GM19238 (cell line): ENCODE results near the gene ZNF618.
"Not testable (repeated sequence)": the region's sequence is repeated elsewhere in the genome, so short reads cannot be mapped to it uniquely, and the experiment has no call there.

Experiments used
- DNase-seq: peaks from one replicate; pipeline ENCODE4 v3.0.0; 2011; ENCODE audit warnings: low spot score; ENCODE audit not compliant: insufficient read length

Gene ZNF618

DNA sequence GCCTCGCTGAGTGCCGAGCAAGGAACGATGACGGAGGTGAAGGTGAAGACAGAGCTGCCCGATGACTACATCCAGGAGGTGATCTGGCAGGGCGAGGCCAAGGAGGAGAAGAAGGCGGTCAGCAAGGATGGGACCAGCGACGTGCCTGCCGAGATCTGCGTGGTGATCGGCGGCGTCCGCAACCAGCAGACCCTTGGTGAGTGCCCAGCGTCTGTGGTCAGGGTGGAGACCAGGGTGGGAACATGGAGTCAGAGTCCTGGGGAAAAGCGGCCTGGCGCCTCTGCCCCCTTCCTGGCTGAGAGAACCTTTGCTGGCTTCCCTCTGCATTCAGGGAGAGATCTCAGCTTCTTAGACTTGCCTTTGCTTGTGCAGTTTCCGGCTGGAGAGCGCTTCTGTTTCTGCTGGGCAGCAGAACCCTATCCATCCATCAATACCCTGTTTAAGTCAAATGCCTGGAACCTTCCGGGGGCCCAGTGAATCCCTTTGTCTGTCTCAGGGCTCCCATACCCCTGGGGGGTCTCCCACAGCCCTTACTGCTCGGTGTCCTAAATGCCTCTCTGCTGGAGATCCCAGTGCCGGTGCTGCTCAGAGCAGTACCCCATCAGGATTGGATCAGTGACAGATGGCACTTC lies 112.4 kb downstream of the ZNF618 start:
- DNase-seq = no peak

DNA sequence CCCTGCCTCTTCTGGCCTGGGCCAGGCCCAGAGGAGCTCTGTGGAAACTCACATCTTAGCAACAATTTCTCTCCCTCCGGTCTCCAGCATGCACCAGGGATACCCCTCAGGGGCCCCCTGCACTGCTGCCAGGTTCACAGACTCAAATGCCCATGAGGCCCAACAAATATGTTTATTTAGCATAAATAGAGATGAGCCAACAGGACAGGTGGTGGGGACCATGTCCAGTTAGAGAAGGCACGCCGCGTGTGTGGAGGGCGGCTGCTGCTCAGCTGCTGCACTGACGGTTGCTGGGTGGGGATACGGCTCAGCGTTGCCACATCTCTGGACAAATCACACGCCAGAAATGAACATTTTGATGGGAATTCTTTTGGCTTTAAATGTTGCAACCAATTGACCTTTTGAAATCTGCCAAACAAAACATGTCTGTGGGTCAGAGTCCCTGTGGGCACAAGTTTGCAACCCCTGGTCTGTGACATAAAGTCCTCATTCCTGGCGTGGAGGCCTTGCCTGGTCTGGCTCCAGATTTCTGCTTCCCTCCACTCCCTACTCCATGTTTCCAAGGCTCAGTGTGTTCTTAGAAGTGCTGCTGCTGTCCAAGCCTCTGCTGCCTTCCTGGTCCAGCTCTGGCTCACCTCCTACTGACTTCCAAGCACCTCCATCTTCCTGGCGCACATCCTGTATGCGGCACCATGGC lies 113.1 kb downstream of the ZNF618 start:
- no peak for DNase-seq

DNA sequence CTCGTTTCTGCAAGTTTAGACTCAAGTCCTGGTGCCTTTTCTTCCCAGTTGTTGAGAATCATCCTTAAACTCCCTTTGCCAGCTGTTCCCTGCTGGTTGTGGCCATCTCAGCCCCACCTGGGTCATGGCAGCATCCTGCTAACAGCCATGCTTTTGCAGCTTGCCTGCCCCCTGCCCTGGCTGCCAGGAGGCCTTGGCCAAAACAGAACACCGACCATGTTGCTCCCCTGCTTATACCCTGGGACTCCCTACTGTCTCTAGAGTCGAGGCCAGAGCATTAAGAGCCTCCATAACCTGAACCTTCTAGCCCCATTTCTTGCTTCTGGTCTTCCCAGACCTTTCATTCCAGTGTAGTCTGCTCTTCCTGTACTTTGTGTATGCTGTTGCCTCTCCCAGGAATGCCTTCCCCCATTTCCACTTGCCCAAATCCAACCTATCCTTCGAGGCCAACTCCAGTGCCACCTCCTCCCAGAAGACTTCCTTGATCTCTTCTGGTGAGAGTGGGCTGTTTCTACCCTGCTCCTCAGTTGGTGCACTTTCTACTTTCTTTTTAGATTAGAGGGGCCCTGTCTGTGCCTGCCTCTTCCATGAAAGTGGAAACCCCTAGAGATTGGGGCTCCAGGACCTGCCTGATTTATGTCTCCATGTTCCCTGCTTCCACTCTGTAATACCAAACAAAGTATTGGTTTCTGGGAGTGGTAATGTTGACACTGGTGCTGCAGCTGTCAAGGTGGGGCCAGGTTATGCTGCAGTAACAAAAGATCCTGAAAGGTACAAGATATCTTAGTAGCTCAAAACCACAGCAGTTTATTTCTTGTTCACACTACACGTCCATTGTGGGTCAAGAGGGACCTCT lies 113.8 kb downstream of the ZNF618 start:
- no peak for DNase-seq

DNA sequence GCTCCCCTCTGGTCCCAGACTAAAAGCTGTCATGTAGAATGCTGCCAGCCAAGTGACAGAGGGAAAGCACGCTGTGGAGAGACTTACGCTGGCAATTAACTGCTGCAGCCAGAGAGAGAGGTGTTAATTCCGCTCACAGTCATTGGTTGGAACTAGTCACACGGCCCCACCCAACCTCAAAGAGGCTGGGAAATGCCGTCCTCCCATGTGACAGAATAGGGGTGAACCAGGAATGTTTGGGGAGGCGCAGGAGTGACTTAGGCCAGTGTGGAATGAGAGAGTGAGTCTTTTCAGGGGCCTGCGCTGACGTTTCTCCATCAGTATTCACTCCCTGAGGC lies 114.4 kb downstream of the ZNF618 start:
- DNase-seq = no peak

DNA sequence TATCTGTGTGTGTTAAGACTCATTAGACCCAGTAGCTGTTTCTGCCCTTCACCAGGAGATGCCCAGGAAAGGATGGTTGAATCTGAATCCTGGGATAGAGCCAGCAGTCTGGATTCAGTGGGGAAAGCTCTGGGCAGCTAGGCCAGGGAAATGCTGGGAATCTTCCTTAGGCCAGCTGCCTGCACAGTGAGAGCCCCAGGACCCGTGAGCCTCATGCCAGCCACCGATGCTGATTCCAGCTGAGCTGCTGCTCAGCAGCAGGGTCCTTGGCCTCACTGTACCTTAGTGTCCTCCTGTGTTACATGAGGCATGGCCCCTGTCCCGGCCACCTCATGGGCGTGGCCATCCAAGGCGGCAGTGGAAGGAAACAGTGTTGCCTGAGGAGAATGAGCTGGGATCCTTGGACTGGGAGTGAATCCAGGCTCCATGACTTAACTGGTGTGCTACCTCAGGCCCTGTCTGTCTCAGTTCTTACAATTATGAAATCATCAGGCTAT lies 114.9 kb downstream of the ZNF618 start:
- DNase-seq = no peak

DNA sequence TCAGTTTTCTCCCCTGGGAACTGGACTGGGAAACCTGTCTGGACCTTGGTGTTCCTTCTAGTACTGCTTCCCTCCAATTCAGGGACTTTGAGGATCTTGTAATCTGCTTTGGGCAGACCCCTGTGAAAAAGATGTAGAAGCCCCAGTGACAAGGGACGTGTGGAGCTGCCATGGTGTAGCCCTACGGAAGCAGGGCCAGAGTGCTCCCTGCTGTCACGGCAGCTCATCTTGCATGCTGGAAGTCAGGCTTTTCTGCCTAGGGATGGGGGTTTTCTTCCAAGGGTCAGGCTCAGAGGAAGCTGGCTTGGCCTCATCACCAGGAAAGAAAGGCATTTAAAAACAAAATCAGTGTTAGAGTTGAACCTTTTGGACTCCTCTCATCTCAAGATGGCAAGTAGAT lies 115.6 kb downstream of the ZNF618 start:
- DNase-seq = no peak

DNA sequence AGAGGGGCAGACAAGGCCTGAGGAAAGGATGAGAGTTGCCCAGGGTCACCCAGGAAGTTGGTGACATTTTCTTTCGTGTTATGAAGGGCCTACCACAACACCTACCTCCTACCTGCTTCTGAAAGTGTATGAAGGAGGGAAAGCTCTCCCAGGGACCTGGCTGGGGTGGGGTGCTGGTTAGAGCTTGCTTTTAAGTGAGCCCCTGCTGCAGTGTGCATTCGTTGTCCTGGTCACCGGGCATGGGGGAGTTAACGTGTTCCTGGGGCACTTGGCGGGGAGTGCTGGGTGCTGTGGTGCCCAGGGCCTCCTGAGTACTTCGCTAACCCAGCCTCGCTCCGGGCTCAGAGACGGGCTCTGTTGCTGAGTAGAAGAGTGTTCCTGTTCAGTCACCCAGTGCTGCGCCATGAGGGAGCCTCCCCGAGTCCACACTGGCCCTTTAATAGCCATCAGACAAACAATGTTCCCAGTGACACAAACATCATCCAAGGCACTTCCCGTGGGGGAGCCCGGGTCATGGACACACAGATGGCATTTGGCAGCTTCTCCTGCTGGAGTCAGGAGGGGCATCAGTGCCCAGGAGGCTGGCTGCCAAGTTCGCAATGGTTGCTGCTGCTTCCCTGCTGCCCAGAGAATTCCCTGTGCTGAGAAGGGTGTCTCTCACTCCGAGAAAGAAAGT lies 116.3 kb downstream of the ZNF618 start:
- DNase-seq = no peak

DNA sequence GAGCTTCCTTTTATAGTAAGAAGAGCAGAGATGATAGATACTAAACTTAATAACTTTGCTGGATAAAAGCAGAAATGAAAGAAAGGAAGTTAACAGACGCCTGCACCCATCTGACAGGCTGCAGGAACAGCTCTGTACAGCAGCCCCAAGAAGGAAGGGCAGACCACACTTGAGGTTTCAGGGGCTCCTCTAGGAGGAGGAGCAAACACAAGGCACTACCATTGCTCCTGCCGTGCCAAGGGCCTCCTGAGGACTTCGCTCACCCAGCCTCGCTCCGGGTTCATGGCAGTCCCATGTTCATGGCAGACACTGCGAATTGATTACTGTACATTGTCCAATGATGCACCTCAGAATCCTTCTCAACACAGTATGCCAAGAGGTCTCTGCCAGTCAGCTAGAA lies 116.9 kb downstream of the ZNF618 start:
- no peak for DNase-seq

DNA sequence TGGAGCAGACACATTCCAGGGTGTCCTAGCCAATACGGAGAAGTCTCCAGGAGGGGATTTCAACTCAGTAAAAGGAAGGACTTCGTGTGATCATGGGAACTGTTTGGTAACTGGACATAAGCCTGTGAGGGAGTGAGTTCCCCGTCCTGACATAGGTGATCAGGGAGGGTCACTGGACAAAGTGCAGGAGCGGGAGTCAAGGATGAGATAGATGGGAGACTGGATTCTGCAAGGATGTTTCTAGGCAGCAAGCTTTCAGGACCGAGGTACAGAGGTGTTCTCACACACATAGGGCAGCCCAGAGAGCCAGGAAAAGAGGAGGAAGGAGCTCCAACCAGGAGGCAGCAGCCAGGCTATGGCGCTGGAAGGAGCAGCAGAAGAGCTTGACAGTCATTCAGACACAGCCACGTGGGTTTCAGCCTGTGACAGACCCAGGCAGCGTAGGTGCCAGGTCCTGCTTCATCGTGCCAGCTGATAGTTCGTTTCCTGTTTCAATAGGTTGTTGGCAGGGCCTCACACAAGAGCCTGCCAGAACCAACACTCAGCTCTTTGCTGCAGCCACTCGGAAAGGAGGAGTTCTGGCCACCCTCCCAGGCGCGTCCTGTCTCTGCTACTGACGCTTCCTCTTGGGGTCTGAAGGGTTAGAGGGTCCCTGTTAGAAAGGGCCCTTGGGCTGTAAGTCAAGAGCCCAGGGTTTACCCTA lies 117.9 kb downstream of the ZNF618 start:
- no peak for DNase-seq

DNA sequence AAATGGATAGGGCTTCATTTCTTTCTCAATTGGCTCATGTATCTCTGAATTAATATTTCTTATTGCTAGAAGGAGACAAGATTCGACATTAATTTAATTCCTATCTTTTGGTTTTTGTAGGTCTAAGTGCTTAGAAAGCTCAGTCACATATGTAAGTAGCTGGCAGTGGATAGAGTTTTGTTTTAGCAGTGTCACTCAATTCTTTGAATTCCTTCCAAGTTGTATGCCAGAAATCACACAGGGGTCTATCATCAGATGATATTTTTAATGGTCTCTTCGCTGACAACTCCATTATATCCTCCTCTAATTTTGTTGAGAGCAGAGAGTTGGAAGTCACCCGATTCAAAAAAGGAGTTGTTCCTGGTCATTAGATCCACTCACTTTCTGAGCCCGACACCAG lies 119.3 kb downstream of the ZNF618 start:
- DNase-seq = no peak

DNA sequence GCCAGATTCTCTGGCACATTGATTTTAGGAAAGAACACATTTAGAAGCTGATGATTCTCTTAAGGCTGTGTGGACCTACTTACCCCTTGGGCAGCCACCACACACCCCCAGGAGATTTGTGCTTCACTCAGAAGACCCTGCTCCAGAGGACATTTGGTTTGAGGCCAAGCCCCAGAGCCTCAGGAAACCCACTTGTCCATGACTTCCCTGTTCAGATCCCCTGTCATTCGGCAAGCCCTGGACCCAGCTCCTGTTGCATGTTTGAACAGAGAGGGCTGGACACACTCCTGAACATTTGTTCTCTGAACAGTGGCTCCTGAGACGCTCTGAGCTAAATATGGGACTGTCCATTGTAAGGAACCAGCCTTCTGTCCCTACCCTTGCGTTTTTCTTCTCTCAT lies 119.9 kb downstream of the ZNF618 start:
- DNase-seq = no peak

DNA sequence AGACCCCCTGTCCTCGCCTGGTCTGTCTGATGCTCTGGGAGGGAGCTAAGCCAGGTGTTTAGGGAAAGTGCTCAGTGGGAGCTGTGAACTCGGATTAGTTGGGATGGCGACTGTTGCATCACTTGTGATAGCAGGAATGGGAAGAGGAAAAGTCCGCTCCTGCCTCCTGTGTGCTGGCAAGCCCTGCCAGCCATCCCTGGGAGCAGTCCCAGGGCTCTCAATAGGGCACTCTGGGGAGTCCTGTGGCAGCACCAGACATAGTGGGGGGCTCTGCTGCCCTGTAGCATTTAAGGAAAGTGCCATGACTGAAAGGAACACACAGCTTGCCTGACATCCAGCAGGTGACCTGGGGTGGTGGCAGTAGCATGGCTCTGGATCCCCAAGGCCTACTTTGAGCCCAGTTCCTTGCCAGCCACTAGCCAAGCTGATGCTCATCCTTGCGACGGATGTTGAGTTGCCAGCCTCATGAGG lies 120.5 kb downstream of the ZNF618 start:
- DNase-seq = no peak

DNA sequence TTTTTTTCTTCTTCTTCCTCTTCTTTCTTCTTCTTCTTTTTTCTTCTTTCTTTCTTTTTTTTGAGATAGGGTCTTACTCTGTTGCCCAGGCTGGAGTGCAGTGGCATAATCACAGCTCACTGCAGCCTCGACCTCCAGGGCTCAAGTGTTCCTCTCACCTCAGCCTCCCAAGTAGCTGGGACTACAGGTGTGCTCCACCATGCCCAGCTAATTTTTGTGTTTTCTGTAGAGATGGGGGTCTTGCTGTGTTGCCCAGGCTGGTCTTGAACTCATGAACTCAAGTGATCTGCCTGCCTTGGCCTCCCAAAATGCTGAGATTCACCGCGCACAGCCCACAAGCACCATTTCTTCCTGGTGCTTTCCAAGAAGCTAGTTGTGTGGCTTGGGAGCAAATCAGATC lies 121.0 kb downstream of the ZNF618 start:
- not testable (repeated sequence) for DNase-seq

DNA sequence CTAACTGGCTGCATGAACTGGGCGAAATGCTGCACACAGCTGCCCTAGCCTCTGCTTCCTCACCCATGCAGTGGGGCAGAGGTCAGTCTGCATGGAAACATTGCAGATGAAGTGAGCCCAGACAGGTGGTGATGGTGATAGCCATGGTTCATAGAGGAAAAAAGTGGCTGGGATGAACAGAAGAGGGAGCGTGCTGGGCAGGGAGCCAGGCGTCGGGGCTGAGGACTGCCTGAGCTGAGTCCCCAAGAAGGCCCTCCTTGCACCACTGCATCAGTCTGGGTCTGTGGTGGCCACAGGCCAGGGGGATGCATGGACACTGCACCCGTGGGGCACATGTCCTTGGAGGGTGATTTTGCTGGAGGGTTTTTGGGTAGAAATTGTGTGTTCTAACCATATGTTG lies 121.5 kb downstream of the ZNF618 start:
- no peak for DNase-seq

DNA sequence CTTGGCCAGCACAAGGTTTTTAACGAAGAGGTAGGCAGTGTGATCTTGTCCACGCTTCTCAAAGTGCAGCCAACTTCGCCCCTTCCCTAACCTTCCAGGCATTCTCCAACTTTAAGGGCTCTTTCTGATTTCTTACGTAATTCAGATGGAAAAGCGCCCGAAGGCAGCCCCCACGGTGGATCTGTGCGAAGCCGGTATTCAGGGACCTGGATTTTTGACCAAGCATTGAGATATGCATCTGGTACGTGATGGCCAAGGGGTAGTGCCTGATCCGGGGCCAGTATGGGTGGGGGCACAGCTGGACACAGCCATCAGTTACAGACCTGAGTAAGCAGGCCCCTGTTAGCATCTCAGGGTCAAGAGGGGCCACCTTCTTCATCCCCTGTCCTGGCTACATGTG lies 122.0 kb downstream of the ZNF618 start:
- no peak for DNase-seq

DNA sequence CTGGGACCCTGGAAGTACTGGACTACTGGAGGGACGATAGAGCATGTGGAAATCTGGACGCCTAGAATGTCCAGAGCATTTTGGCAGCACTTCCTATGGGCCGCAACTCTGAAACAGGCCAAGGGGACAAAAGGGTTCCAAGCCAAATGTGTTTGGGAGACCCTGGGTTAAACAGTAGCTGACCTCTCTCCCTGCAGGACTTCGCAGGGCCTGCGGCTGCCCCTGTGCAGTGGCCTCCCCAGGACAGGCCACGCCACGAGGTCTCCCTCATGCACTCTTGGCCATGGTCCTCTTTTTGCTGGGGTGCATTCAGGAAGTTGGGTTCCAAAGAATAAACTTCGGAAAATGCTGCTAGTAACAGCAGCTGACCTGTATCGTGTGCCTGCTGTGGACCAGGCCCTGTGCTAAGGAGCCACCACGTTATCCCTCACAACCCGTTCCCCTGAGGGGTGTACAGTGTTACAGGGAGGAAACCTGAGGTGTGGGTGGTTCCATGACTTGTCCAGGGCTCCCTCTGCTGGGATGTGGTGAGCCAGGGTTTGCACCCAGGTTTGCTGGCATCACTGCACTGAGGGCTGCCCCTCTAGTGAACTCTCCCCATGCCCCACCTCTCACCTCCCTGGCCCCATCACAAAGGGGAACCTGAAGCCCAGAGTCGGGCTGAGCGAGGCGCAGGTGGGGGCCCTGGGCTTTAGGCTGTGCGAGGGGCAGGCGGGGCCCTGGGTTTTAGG lies 122.6 kb downstream of the ZNF618 start:
- no peak for DNase-seq

DNA sequence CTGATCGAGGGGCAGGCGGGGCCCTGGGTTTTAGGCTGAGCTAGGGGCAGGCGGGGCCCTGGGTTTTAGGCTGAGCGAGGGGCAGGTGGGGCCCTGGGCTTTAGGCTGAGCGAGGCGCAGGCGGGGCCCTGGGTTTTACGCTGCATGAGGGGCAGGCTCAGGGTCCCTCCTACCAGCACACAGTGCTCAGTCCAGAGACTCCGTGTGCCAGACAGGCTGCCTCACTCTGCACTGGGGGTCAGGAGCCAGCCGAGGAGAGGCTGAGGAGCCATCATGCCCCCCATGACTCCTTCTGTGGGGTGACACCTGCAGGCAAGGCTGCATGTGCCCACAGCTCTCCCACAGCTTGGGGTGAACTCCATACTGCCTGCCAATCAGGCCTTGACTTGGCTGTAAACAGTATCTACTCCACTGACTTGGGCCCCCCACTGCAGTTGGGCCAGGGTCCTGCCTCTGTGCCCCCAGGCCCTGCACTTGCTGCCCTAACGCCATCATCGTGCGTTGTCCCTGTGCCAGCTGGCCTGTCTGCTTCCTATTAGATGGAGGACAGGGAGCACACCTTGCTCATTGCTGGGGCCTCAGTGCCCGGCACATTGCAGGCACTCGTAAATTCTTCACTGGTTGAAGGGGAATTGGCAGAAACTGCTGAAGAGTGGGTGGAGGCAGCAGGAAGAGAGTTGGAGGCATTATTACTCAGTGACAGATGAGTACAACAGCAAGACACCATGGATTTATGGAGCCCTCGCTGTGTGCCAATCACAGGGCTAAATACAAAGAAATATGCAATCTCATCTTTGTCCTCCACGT lies 123.3 kb downstream of the ZNF618 start:
- DNase-seq = no peak

DNA sequence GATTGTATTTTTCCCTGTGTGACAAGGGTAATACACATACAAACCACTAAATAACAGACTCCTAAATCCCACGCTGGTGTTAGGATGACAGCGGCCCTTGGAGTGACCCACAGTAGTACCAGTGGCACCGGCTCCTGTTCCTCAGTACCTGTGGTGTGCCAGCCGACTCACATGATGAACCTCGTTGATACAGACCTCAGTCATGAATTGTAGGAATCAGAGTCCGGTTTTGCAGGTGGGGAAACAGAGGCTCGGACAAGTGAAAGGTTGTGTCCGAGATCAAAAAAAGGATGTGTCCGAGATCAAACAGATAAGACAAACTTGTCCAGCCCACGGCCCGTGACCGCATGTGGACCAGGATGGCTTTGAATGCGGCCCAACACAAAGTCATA lies 124.0 kb downstream of the ZNF618 start:
- DNase-seq = no peak

DNA sequence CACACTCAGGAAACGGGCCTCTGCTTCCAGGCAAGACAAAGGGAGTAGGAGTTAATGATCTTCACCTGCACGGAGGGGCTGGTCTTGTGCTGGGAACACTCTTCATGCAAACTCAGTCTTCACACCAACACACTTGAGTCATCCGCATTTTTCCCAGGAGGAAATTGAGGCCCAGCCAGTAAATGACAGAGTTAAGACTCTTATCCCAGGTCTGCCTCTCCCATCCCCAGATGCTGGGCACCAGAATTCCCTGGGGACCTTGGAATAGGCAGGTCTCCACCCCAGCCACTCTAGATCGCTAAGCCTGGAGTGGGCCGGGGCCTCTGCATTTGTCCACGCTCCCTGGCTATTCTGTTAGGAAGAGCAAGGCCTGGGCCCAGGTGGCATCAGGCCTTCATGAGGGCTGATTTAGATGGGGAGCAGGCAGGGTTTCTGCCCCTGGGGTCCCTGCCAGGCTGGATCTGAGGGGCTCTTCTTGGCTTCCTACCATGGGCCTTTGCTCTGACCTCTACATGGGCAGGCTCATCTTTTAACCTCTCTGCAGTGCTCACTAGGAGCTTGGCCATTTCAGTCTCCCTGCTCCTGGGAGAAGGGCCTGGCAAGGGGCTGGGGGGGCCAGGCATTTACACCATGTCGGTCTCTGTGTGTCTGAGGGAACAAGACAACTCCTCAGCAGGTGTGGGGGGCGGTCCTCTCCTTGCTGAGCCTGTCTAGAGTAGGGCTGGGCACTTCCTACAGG lies 124.7 kb downstream of the ZNF618 start:
- DNase-seq = no peak
